ENCODE measurements around the gene PREP.
"Not testable (repeated sequence)": the region's sequence is repeated elsewhere in the genome, so short reads cannot be mapped to it uniquely, and the experiment has no call there.

Gene PREP

DNA sequence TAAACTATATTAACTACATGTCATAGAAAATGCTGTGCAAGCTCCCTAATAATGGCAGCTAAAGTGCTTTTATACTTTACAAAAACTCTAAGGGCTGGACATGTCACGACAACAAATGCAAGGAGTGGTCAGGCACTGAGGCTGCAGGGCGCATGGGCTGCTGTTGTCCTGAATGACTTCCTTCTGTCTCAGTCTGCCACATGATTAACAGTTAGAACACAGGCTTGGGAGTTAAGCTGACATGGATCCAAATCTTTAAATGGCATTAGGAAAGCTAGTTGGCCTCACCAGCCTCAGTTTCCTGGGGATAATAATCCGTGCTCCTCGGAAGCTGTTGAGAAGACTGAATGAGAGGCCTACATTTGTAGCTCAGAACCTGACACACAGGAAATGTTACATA is 57.4 kb downstream of the PREP start:
- Histone ChIP-seq H3K27me3 (ENCODE audit: control insufficient read depth, insufficient read depth, low read length) (no peaks in the 10 kb centered on the region), H3K4me1 (ENCODE audit: control insufficient read depth, insufficient read depth, low read length) (no peaks in the 10 kb centered on the region), H3K36me3 (ENCODE audit: control insufficient read depth, insufficient read depth, low read length) (peaks cover 16% of the 10 kb centered on the region), H3K27ac (ENCODE audit: low read depth, low read length) (no peak overlapping the region), H3K9me3 (ENCODE audit: control insufficient read depth, insufficient read depth, low read depth, low read length) (no peaks in the 10 kb centered on the region), H3K9ac (ENCODE audit: low read length) (no peak overlapping the region), H3K4me3 (ENCODE audit: low read depth, low read length) (no peak overlapping the region)

DNA sequence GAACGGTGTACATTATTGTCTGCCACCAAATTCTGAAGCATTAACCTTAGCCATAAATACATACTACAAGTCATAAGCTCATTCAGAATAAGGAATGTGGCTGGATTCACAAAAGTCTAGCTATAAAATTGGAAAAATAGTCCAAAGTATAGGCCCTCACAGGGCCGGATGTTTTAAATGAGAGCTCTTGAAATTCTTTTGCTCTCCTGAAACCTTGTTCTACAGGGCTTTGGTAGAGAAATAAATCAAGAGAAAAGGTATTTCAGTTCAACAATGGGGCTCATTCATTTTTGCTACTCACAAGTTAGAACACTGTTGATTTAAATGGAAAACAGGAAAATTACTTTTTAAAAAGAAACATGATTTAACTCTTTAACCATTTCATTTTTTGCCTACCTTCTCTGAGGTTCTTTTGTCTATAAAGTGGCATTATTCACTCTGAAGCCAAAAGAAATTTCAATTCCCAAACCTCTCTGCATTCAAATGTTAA is 58.0 kb downstream of the PREP start:
- no peaks in the 10 kb centered on the region for H3K27me3 ChIP-seq (ENCODE audit: control insufficient read depth, insufficient read depth, low read length)
- no peak overlapping the region for H3K9ac ChIP-seq (ENCODE audit: low read length)
- no peaks in the 10 kb centered on the region for H3K9me3 ChIP-seq (ENCODE audit: control insufficient read depth, insufficient read depth, low read depth, low read length)
- H3K4me3 ChIP-seq (ENCODE audit: low read depth, low read length), result no peak overlapping the region
- H3K36me3 ChIP-seq (ENCODE audit: control insufficient read depth, insufficient read depth, low read length), result peaks cover 16% of the 10 kb centered on the region
- no peak overlapping the region for H3K27ac ChIP-seq (ENCODE audit: low read depth, low read length)
- no peaks in the 10 kb centered on the region for H3K4me1 ChIP-seq (ENCODE audit: control insufficient read depth, insufficient read depth, low read length)

DNA sequence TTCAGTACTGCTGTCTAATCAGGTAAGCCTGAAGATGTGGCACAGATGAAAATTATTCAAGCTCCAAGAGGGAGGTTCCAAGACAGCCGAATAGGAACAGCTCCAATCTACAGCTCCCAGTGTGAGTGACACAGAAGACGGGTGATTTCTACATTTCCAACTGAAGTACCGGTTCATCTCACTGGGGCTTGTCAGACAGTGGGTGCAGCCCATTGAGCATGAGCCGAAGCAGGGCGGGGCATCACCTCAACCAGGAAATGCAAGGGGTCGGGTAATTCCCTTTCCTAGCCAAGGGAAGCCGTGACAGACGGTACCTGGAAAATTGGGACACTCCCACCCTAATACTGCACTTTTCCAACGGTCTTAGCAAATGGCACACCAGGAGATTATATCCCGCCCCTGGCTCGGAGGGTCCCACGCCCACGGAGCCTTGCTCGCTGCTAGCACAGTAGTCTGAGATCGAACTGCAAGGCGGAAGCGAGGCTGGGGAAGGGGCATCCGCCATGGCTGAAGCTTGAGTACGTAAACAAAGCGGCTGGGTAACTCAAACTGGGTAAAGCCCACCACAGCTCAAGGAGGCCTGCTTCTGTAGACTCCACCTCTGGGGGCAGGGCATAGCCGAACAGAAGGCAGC is 64.4 kb downstream of the PREP start:
- H3K27me3 ChIP-seq (ENCODE audit: control insufficient read depth, insufficient read depth, low read length); H3K4me1 ChIP-seq (ENCODE audit: control insufficient read depth, insufficient read depth, low read length); H3K4me3 ChIP-seq (ENCODE audit: low read depth, low read length); H3K9ac ChIP-seq (ENCODE audit: low read length); H3K27ac ChIP-seq (ENCODE audit: low read depth, low read length): not testable (repeated sequence)
- peaks cover 10% of the 10 kb centered on the region; the same call in 1 of the 2 replicates for H3K9me3 ChIP-seq (ENCODE audit: control insufficient read depth, insufficient read depth, low read depth, low read length)
- H3K36me3 ChIP-seq (ENCODE audit: control insufficient read depth, insufficient read depth, low read length), result peaks cover 18% of the 10 kb centered on the region

DNA sequence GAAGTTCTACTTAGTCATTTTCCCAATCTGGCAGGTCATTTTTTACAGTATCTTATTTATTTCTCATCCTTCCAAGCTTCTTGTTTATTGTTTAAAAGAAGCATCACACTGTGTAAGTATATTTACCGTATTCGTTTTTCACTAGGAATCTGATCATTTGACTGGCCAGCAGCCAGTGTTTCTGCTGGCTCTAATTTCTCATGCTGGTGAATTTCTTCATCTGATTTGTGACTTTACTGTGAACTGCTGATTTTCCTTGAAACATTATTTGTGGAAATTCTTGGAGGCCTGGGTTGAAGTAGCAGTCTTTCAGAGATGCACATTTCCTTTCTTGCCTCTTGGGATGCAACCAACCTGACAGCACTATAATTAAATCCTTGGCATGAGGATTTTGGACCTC is 65.9 kb downstream of the PREP start:
- H3K36me3 ChIP-seq (ENCODE audit: control insufficient read depth, insufficient read depth, low read length), result peaks cover 27% of the 10 kb centered on the region
- no peaks in the 10 kb centered on the region for H3K4me1 ChIP-seq (ENCODE audit: control insufficient read depth, insufficient read depth, low read length)
- H3K4me3 ChIP-seq (ENCODE audit: low read depth, low read length), result no peak overlapping the region
- H3K9me3 ChIP-seq (ENCODE audit: control insufficient read depth, insufficient read depth, low read depth, low read length), result peaks cover 10% of the 10 kb centered on the region; the same call in 1 of the 2 replicates
- no peak overlapping the region for H3K9ac ChIP-seq (ENCODE audit: low read length)
- H3K27ac ChIP-seq (ENCODE audit: low read depth, low read length), result no peak overlapping the region
- H3K27me3 ChIP-seq (ENCODE audit: control insufficient read depth, insufficient read depth, low read length), result no peaks in the 10 kb centered on the region

DNA sequence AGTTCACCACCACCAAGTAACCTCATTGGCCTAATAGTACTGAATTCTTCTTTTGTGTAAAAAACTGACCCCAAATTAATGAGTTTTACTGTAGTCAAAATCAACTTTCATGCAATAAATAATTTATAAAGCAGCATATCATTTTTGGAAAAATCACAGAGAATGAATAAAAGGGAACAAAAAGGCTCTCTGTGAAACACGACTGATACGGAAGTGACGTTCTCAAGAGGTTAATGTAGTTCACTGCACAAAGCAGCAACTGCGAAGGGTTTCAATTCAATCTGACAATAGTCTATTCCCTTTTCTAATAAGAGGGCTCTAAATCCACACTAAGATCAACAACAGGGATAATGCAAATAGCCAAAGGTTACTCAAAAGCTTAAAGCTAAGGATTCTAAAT is 70.3 kb downstream of the PREP start:
- Histone ChIP-seq H3K4me3 (ENCODE audit: low read depth, low read length) (no peak overlapping the region), H3K4me1 (ENCODE audit: control insufficient read depth, insufficient read depth, low read length) (no peaks in the 10 kb centered on the region), H3K27me3 (ENCODE audit: control insufficient read depth, insufficient read depth, low read length) (no peaks in the 10 kb centered on the region), H3K27ac (ENCODE audit: low read depth, low read length) (no peak overlapping the region), H3K9me3 (ENCODE audit: control insufficient read depth, insufficient read depth, low read depth, low read length) (no peaks in the 10 kb centered on the region), H3K9ac (ENCODE audit: low read length) (no peak overlapping the region), H3K36me3 (ENCODE audit: control insufficient read depth, insufficient read depth, low read length) (peaks cover 44% of the 10 kb centered on the region)

DNA sequence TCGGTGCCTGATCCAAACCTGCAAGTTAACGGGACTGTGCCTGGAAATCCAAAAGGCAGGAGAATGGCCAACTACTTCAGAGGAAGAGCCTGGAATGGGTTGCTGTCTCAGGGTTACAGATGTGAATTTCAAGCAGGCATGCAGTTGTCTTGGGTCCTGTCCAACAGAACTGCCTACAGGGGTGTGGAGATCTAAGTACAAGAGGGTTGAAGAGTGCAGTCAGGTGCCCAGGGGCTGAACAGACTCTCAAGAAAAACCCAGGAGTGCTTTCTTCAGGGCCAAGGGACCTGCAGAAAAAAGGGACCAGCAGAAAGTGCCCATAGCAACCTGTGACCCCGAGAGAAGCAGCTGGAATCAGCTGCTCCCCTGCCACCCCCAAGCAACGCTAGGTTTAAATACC is 71.0 kb downstream of the PREP start:
- Histone ChIP-seq H3K9ac (ENCODE audit: low read length) (no peak overlapping the region), H3K36me3 (ENCODE audit: control insufficient read depth, insufficient read depth, low read length) (peaks cover 44% of the 10 kb centered on the region)

DNA sequence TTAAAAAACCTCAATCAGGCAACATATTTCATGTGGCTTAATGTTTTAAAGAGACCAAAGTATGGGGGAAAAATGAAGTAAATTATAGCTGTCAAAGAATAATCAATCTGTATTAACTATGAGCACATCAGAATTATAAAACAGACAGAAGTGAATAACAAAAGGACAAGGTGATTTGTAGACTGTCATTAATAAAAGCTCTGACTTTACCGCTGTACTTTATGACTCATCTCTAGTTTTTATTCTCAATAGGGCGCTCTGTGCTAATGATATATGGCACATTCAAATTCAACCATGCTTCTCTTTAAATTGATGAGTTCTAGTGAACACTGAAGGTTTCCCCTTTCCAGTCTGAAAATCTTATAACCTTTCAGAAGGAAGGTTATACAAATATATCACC is 72.0 kb downstream of the PREP start:
- no peaks in the 10 kb centered on the region for H3K4me1 ChIP-seq (ENCODE audit: control insufficient read depth, insufficient read depth, low read length)
- H3K27me3 ChIP-seq (ENCODE audit: control insufficient read depth, insufficient read depth, low read length), result no peaks in the 10 kb centered on the region
- H3K27ac ChIP-seq (ENCODE audit: low read depth, low read length), result no peak overlapping the region
- H3K9me3 ChIP-seq (ENCODE audit: control insufficient read depth, insufficient read depth, low read depth, low read length), result no peaks in the 10 kb centered on the region
- H3K36me3 ChIP-seq (ENCODE audit: control insufficient read depth, insufficient read depth, low read length), result peaks cover 48% of the 10 kb centered on the region
- H3K9ac ChIP-seq (ENCODE audit: low read length), result no peak overlapping the region
- no peak overlapping the region for H3K4me3 ChIP-seq (ENCODE audit: low read depth, low read length)

More for the DNA sequence above, 71.0 kb downstream of the PREP start:
- Histone ChIP-seq H3K4me1 (ENCODE audit: control insufficient read depth, insufficient read depth, low read length) (no peaks in the 10 kb centered on the region), H3K27ac (ENCODE audit: low read depth, low read length) (no peak overlapping the region), H3K4me3 (ENCODE audit: low read depth, low read length) (no peak overlapping the region), H3K9me3 (ENCODE audit: control insufficient read depth, insufficient read depth, low read depth, low read length) (no peaks in the 10 kb centered on the region), H3K27me3 (ENCODE audit: control insufficient read depth, insufficient read depth, low read length) (no peaks in the 10 kb centered on the region)

DNA sequence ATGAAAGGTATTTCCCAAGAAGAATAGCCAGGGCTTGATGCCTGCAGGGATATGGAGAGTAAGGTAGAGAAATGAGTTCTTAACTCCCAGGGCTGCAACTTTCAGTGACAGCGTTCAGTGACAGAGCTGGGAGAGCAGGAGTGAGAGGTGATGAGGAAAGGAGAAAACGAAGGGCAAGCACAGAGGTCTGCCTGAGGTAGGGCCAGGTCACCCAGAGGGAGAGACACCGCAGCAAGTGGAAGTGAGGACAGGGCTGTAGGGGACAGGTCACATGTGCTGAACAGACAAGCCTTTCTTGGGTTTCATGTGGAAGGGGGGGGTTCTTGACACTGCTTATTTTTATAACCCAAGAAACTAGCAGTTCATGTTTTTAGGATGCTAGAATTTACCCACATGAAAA is 72.5 kb downstream of the PREP start:
- Histone ChIP-seq H3K9ac (ENCODE audit: low read length) (no peak overlapping the region), H3K4me1 (ENCODE audit: control insufficient read depth, insufficient read depth, low read length) (no peaks in the 10 kb centered on the region), H3K36me3 (ENCODE audit: control insufficient read depth, insufficient read depth, low read length) (peaks cover 48% of the 10 kb centered on the region), H3K27me3 (ENCODE audit: control insufficient read depth, insufficient read depth, low read length) (no peaks in the 10 kb centered on the region), H3K4me3 (ENCODE audit: low read depth, low read length) (no peak overlapping the region), H3K9me3 (ENCODE audit: control insufficient read depth, insufficient read depth, low read depth, low read length) (no peaks in the 10 kb centered on the region), H3K27ac (ENCODE audit: low read depth, low read length) (no peak overlapping the region)

DNA sequence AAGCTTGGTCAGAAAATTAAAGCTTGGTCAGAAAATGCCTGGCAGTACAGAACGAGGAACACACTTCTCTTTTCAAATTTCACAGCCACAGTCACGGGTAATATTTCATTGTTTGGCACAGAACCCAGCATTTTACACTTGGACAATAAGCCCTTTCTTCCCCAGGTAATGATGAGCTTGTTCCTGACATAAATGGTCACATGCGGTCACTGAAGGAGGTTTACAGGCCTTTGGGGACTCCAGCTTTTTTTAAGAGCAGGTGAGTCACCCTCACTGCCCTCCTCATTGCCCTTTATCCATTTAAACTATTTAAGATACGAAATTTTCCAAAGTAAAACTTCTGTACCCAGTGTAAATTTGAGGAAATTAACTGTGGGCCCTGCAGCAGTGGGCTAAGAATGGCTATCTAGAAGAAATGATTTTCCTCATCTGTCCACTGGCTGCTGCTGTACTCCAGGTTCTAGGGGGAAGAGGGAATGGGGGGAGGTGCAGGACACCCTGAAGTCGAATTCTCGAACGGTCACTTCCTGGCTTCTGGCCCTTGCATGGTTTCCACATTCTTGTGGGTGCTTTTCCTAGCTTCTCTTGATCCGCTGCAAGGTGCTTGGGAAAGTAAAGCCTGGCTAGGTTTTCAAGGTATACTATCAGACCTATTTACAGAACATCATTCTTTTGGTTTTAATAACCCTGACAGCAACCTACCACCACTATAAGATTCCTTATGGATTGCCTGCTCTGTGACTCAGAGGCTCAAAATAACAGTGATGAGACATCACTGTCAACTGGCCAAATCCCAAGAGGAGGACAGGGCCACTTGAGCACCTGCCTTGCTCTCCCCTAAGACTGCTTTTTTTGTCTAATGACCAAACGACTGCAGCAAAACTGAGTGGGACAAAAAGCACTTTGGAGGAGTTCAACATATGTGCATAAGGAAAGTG is 75.8 kb downstream of the PREP start:
- H3K4me1 ChIP-seq (ENCODE audit: control insufficient read depth, insufficient read depth, low read length), result no peaks in the 10 kb centered on the region
- H3K9ac ChIP-seq (ENCODE audit: low read length), result no peak overlapping the region
- H3K4me3 ChIP-seq (ENCODE audit: low read depth, low read length), result no peak overlapping the region
- peaks cover 62% of the 10 kb centered on the region for H3K36me3 ChIP-seq (ENCODE audit: control insufficient read depth, insufficient read depth, low read length)
- no peak overlapping the region for H3K27ac ChIP-seq (ENCODE audit: low read depth, low read length)
- no peaks in the 10 kb centered on the region for H3K27me3 ChIP-seq (ENCODE audit: control insufficient read depth, insufficient read depth, low read length)
- H3K9me3 ChIP-seq (ENCODE audit: control insufficient read depth, insufficient read depth, low read depth, low read length), result no peaks in the 10 kb centered on the region

DNA sequence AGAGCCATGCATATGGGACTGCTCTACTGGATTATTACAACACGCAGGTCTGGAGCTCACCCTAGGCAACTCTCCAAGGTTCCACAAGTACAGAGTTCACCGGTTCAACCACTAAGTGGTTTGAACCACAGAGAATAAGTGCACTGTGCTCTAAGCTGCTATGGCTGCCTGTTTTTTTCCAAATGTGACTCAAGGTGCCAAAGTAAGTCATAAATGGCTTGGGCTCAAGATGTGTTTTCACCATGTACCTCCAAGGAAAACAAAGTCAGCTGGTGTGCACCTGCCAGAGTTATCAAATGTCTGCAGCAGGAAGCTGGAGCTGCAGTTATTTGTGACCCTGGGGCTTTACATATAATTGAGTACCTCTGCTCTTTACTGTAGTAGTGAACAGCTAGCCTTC is 76.7 kb downstream of the PREP start:
- H3K4me3 ChIP-seq (ENCODE audit: low read depth, low read length), result no peak overlapping the region
- no peaks in the 10 kb centered on the region for H3K4me1 ChIP-seq (ENCODE audit: control insufficient read depth, insufficient read depth, low read length)
- H3K27me3 ChIP-seq (ENCODE audit: control insufficient read depth, insufficient read depth, low read length), result no peaks in the 10 kb centered on the region
- H3K27ac ChIP-seq (ENCODE audit: low read depth, low read length), result no peak overlapping the region
- no peaks in the 10 kb centered on the region for H3K9me3 ChIP-seq (ENCODE audit: control insufficient read depth, insufficient read depth, low read depth, low read length)
- no peak overlapping the region for H3K9ac ChIP-seq (ENCODE audit: low read length)
- H3K36me3 ChIP-seq (ENCODE audit: control insufficient read depth, insufficient read depth, low read length), result peaks cover 53% of the 10 kb centered on the region

DNA sequence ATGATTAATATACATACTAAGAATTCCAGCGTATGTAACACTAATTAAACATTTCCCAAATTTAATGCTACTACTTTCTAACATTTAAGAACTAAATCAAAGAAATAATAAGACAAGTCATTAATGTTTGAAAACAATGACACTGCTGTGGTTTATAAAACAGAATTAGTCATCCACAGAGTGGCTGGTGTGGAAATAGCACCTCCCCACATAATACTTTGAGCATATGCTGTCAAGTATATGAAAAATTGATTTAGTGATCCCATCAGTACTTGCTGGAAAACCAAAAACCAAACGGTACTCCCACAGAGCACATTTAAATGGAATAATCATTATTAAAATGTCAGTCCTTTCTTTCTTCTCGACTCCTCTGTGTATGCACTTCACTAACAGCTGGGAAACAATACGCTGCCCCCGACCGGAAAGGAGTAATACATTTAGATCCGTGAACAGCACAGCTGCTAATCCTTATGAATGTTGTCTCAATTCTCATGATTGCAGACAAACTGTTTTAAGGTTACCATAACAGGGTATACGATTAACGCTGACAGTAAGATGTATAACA is 78.4 kb downstream of the PREP start:
- no peaks in the 10 kb centered on the region for H3K9me3 ChIP-seq (ENCODE audit: control insufficient read depth, insufficient read depth, low read depth, low read length)
- no peaks in the 10 kb centered on the region for H3K27me3 ChIP-seq (ENCODE audit: control insufficient read depth, insufficient read depth, low read length)
- no peak overlapping the region for H3K4me3 ChIP-seq (ENCODE audit: low read depth, low read length)
- no peak overlapping the region for H3K27ac ChIP-seq (ENCODE audit: low read depth, low read length)
- peaks cover 47% of the 10 kb centered on the region for H3K36me3 ChIP-seq (ENCODE audit: control insufficient read depth, insufficient read depth, low read length)
- no peaks in the 10 kb centered on the region for H3K4me1 ChIP-seq (ENCODE audit: control insufficient read depth, insufficient read depth, low read length)
- H3K9ac ChIP-seq (ENCODE audit: low read length), result no peak overlapping the region
